SIG-M5 (cell line): ENCODE results near the gene TCEAL5.
"Not testable (repeated sequence)": the region's sequence is repeated elsewhere in the genome, so short reads cannot be mapped to it uniquely, and the experiment has no call there.

Experiments
- DNase-seq: peaks from one replicate; lab custom pipeline; 2025; lab: John Stamatoyannopoulos, UW

TCEAL5 gene

GRCh38 chrX:103234869-103235268, 41.7 kb downstream of the TCEAL5 start:
- no peak for DNase-seq

- DNase-seq = no peak
These were observed 43.3 kb downstream of the TCEAL5 start for GRCh38 chrX:103233263-103233662.

GRCh38 chrX:103225918-103226317, 50.6 kb downstream of the TCEAL5 start:
- DNase-seq = not testable (repeated sequence)
